GM12865 (cell line): ENCODE measurements around the gene NDUFS8.

Experiments used
- DNase-seq: peaks from one replicate; pipeline ENCODE4 v3.0.0; 2010; ENCODE audit warnings: low read depth
- H3K4me3 ChIP-seq: 2 replicates; pipeline ENCODE4 v1.5.1; 2011; ENCODE audit warnings: mild to moderate bottlenecking, low read depth, low read length, control low read depth
- TF ChIP-seq, protein P1 (sequence below): IDR thresholded peaks from 2 replicates; pipeline ENCODE4 v1.5.1; 2011; ENCODE audit warnings: low read length, control low read depth, low read depth, inconsistent platforms; ENCODE audit not compliant: insufficient read depth; ENCODE audit errors: missing control alignments

Gene NDUFS8

DNA sequence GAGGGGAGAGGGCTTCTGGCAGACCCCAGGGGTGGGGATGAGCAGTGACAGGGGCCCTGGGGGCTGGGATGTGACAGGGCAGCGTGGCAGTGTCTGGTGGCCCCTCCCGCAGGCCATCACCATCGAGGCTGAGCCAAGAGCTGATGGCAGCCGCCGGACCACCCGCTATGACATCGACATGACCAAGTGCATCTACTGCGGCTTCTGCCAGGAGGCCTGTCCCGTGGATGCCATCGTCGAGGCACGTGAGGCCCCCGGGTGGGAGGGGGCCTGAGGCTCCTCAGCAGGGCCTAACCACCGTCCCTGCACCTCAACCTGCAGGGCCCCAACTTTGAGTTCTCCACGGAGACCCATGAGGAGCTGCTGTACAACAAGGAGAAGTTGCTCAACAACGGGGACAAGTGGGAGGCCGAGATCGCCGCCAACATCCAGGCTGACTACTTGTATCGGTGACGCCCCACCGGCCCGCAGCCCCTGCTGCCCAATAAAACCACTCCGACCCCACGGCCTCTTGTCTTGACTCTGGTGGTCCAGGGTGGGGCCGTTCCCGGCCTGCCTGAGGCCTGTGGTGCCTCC lies 5.7 kb downstream of the NDUFS8 start:
- TF ChIP-seq, protein P1, sequence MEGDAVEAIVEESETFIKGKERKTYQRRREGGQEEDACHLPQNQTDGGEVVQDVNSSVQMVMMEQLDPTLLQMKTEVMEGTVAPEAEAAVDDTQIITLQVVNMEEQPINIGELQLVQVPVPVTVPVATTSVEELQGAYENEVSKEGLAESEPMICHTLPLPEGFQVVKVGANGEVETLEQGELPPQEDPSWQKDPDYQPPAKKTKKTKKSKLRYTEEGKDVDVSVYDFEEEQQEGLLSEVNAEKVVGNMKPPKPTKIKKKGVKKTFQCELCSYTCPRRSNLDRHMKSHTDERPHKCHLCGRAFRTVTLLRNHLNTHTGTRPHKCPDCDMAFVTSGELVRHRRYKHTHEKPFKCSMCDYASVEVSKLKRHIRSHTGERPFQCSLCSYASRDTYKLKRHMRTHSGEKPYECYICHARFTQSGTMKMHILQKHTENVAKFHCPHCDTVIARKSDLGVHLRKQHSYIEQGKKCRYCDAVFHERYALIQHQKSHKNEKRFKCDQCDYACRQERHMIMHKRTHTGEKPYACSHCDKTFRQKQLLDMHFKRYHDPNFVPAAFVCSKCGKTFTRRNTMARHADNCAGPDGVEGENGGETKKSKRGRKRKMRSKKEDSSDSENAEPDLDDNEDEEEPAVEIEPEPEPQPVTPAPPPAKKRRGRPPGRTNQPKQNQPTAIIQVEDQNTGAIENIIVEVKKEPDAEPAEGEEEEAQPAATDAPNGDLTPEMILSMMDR: no peak
- H3K4me3 ChIP-seq: no peak overlapping the region
- DNase-seq: no peak

DNA sequence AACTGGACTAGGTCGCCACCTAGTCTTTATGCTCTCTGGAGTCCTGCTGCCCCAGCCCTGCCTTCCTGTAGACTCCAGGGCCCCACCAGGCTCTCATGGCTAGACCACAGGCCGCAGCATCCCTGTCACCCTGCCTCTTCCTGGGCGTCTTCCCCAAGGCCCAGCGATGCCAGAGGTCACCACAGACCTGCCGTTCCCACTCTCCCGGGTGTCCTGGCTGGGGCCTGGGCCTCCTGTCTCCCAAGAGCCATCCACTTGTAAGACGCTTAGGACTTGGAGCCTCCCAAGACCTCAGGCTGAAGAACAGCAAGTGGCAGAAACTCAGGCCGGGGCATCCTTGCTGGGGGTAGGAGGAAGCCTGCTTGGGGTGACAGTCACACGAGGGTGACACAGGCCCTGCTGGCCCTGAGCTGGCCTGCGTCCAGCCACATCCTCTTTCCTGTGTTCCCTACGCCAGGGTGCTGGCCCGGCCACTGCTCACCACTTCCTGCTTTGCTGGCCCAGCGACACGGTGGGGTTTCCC lies 6.3 kb downstream of the NDUFS8 start:
- TF ChIP-seq, protein P1: no peak
- no peak for DNase-seq

DNA sequence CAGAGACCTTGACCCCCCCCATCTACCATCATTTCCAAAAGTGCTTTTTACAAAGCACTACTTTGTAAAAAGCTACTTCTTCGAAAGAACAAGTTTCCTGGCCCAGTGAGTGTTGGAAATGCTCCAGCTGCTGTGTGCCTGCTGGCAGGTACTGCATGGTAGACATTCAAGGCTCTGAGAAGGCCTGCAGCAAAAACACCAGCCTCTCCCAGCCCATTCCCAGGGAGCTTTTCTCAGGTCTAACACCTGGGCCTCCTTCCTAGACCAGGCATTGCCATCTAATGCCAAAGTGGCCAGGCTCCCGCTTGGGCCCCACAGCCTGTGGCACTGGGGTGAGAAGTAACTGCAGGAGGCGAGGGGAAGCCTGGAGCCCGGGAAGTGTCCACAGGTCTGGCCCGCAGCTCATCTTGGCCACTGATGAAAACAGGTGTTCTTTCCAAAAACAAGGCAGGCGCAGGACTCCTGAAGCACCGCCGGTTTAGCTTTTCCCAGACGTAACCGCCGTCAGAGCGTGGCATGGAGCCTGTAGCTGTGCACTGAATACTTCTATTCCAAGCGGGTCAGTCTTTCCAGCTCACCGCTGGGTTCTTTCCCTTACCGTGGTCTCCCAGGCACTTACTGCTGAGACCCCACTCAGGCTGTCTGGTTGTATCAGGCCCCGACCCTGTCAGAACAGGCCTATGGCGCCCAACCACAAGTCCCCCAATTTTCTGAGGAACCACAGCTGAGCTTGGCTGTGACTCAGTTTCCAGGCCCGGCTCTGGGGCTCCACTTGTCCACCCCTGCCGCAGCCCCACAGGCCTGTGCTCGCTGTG lies 7.1 kb downstream of the NDUFS8 start:
- TF ChIP-seq, protein P1: no peak
- DNase-seq: no peak
- H3K4me3 ChIP-seq: no peak overlapping the region

More for the DNA sequence above, 6.3 kb downstream of the NDUFS8 start:
- no peak overlapping the region for H3K4me3 ChIP-seq

DNA sequence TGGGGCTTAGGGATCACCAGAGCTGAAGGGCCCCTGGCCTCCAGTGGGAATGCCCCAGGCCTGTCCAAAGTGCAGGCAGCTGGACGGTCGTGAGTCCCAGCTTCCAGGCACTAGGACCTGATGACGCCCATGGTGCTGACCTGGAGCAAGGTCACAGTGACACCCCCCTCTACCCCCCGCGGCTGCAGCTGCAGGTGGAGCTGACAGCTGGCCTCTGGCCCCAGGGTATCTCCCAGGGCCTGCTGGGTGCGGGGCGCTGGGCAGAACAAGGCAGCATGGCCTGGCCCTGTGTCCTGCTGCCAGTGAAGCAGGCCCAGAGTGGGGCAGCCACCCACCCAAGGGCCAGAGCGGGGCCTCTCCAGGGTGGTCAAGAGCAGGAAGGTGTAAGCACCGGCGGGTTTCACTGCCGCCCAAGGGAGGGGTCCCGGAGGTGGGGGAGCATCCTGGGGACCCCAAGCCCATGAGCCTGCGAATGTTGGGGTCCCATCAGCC lies 7.8 kb downstream of the NDUFS8 start:
- no peak for DNase-seq
- TF ChIP-seq, protein P1: no peak

DNA sequence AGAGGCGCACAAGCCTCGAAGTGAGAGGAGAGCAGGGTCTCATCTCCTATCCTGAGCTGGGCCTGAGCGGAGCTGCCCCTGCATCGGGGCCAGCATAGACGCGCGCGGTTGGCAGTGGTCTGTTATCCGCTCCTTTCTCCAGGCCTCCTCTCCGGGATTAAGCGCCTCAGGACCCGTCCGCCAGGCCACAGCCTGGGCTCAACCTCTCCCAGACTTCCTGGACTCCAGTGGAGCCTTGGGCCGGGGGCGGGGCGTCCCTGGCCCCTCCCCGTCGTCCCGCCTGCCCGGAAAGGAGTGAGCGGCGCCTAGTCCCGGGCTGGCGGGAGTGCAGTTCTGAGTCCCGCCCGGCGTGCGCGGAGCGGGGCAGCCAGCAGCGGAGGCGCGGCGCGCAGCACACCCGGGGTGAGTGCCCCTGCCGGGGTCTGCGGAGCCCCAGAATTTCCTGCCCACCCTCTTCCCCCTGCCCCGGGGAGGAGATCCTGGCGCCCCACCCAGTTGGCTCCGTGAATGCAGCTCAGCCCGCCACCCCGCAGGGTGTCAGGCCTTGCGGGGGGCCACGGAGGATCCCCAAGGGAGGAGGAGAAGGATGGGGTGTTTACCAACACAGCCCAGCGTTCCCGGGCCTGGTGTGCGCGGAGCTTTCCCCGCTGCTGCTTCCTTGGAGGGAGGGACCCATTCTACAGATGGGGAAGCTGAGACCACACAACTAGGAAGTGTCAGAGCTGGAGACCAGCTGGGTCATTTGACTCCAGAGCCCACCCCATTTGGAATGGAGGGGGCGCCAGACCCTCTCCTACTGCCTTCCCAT lies 8.4 kb downstream of the NDUFS8 start, which contains the start of gene TCIRG1:
Gene TCIRG1, plus strand, starts transcription at position 308 of the 808 bp plus-strand sequence. CDS start 2,247 bp downstream, outside the sequence.
- peak; percentile 84 for DNase-seq
- peak within 1 kb of the TSS; percentile 93 for H3K4me3 ChIP-seq
- TF ChIP-seq, protein P1: no peak

More for the DNA sequence above, 7.8 kb downstream of the NDUFS8 start:
- peak overlapping the region; percentile 93 for H3K4me3 ChIP-seq

DNA sequence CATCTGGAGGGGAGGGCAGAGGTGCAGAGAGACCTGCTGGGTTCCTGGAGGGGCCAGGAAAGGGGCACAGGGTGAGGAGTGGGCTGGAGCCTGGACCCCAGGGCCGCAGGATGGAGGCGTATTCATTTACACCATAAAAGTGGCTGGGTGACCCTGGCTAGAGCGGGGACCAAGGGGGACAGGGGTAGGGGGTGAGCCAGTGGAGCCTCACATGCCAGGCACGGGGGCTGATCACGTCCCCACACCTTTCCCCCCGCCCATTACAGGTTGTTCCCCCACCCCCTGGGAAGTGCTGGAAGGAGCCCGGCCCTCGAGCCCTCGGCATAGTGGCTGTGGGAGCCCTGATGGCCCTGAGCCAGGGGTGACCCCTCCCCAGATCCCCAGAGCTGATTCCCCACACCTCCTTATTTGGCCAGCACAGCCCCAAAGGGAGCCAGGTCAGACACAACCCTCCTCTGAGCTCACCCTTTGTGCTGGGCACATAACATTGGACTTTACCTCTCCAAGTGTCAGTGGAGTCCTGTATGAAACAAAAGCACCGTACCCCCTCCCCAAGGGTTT lies 9.1 kb downstream of the NDUFS8 start:
- H3K4me3 ChIP-seq: peak overlapping the region; percentile 93
- no peak for DNase-seq
- TF ChIP-seq, protein P1: no peak
